ENCODE results near the gene TDRD3. TPM values are rescaled to one million over a fixed set of nuclear protein-coding genes. Genes with fewer than 3 reads are reported as not detected.

TDRD3 gene
- polyA plus RNA-seq, 1 of the 3 experiments (the other 2 are of a cell fraction): 3.8 TPM

- Histone ChIP-seq H3K27me3 (ENCODE audit: insufficient read depth) (no peaks in the 10 kb centered on the region), H3K9me2 (no peaks in the 10 kb centered on the region), H3K9me3 (no peaks in the 10 kb centered on the region), H3K36me3 (replicated peaks in 1 of 2; ENCODE audit: control insufficient read depth in 1 of 2, insufficient read depth in 2 of 2, low read length in 1 of 2) (no peaks in the 10 kb centered on the region), H3K79me2 (ENCODE audit: insufficient read depth) (no peaks in the 10 kb centered on the region), H3K27ac (ENCODE audit: low read depth in 2 of 2, low read length in 1 of 2) (peak overlapping the region in 1 of 2 experiments; percentile 62; a peak in 1 of 4 replicates), H3K4me2 (no peak overlapping the region), H3K9ac (no peak overlapping the region), H4K20me1 (ENCODE audit: insufficient read depth) (no peaks in the 10 kb centered on the region), H3F3A (replicated peaks; ENCODE audit: insufficient read depth) (peaks cover 6% of the 10 kb centered on the region), H2AFZ (ENCODE audit: low read depth) (no peak overlapping the region), H3K4me1 (ENCODE audit: control insufficient read depth in 1 of 2, insufficient read depth in 2 of 2, low read depth in 1 of 2, low read length in 1 of 2) (peaks cover 0 to 13% of the 10 kb centered on the region in 2 experiments; a peak in 2 of 4 replicates), H3K4me3 (ENCODE audit: low read depth in 2 of 2, low read length in 1 of 2) (no peak overlapping the region)
- ChIA-PET POLR2A (no interaction called here), CTCF (interaction anchor here (1.2 to 4.1 kb wide), 2 partner anchors 16 to 17 kb away, joined by 3 to 16 read pairs; no protein-coding TSS in a partner anchor)
- TF ChIP-seq PBX3 (IDR thresholded peaks at IDR 0.05) (no peak), YY1 (IDR thresholded peaks at IDR 0.05; ENCODE audit: low read depth) (no peak), GABPA (IDR thresholded peaks at IDR 0.05; ENCODE audit: low read depth) (no peak)
- DNase-seq: no peak
These were observed 44.4 kb upstream of the TDRD3 start for GRCh38 chr13:60352644-60353043.

- no peak for TF ChIP-seq FOXM1 (IDR thresholded peaks at IDR 0.05; ENCODE audit: low read depth)
- no peak for TF ChIP-seq USF2 (IDR thresholded peaks at IDR 0.05; ENCODE audit: borderline replicate concordance, low read depth, low read length)
- TF ChIP-seq GATA2 (CRISPR knock-in tag; IDR thresholded peaks at IDR 0.05): no peak
- no peak for TF ChIP-seq NFIC (IDR thresholded peaks at IDR 0.05; ENCODE audit: borderline replicate concordance)
- TF ChIP-seq CTCF (IDR thresholded peaks at IDR 0.05): no peak
- TF ChIP-seq MAX (IDR thresholded peaks at IDR 0.05; ENCODE audit: low read depth): no peak
- no peak for TF ChIP-seq NRF1 (IDR thresholded peaks at IDR 0.05; ENCODE audit: low read depth, low read length)
- TF ChIP-seq EZH2phosphoT487 (IDR thresholded peaks at IDR 0.05; ENCODE audit: borderline replicate concordance, low read depth): no peak
- no peak for TF ChIP-seq POLR2AphosphoS5 (IDR thresholded peaks at IDR 0.05; ENCODE audit: low read depth, low read length)
- no peak for TF ChIP-seq SMC3 (IDR thresholded peaks at IDR 0.05; ENCODE audit: low read depth, low read length)
- no peak for TF ChIP-seq TEAD4 (IDR thresholded peaks at IDR 0.05; ENCODE audit: borderline replicate concordance, insufficient read depth)
- no peak for TF ChIP-seq IRF3 (IDR thresholded peaks at IDR 0.05; ENCODE audit: low read depth, low read length)
- TF ChIP-seq FOSL2 (IDR thresholded peaks at IDR 0.05; ENCODE audit: borderline replicate concordance, low read depth): no peak
- TF ChIP-seq ELF1 (IDR thresholded peaks at IDR 0.05): no peak
- TF ChIP-seq JUND (IDR thresholded peaks at IDR 0.05): no peak
- Histone ChIP-seq H3K36me3 (replicated peaks in 1 of 2; ENCODE audit: control insufficient read depth in 1 of 2, insufficient read depth in 2 of 2, low read length in 1 of 2) (no peaks in the 10 kb centered on the region), H3K27ac (ENCODE audit: low read depth in 2 of 2, low read length in 1 of 2) (no peak overlapping the region), H3K4me1 (ENCODE audit: control insufficient read depth in 1 of 2, insufficient read depth in 2 of 2, low read depth in 1 of 2, low read length in 1 of 2) (no peaks in the 10 kb centered on the region; a peak in 1 of 4 replicates), H3K27me3 (ENCODE audit: insufficient read depth) (no peaks in the 10 kb centered on the region), H3F3A (replicated peaks; ENCODE audit: insufficient read depth) (peaks cover 6% of the 10 kb centered on the region), H4K20me1 (ENCODE audit: insufficient read depth) (no peaks in the 10 kb centered on the region), H3K9me2 (no peaks in the 10 kb centered on the region), H2AFZ (ENCODE audit: low read depth) (no peak overlapping the region), H3K9me3 (no peaks in the 10 kb centered on the region), H3K4me2 (no peak overlapping the region), H3K4me3 (ENCODE audit: low read depth in 2 of 2, low read length in 1 of 2) (no peak overlapping the region), H3K79me2 (ENCODE audit: insufficient read depth) (no peaks in the 10 kb centered on the region), H3K9ac (no peak overlapping the region)
- POLR2A ChIA-PET: no interaction called here
- DNase-seq: no peak
- CTCF ChIA-PET: interaction anchor here (4.1 kb wide), 1 partner anchor 14 kb away, joined by 16 read pairs; no protein-coding TSS in a partner anchor
These were observed 42.0 kb upstream of the TDRD3 start for GRCh38 chr13:60355056-60355455.
